ENCODE measurements around the gene GLB1L.

DNA sequence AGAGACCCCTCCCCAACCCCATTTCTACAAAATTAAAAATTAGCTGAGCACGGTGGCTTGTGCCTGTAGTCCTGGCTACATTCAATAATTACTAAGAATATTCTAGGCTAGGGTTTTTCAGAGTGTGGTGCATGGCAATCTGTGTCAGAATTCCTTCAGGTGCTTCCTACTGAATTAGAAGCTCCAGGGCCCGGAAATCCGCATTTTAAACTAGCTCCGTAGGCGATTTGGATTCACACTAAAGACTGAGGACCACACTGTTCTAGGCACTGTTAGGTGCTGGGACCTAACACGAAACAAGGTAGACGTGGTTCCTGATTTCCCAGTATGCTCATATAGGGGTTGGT is 39.3 kb downstream of the GLB1L start:
- no peak for TF ChIP-seq EZH2 (IDR thresholded peaks at IDR 0.05)
- TF ChIP-seq, protein P1, sequence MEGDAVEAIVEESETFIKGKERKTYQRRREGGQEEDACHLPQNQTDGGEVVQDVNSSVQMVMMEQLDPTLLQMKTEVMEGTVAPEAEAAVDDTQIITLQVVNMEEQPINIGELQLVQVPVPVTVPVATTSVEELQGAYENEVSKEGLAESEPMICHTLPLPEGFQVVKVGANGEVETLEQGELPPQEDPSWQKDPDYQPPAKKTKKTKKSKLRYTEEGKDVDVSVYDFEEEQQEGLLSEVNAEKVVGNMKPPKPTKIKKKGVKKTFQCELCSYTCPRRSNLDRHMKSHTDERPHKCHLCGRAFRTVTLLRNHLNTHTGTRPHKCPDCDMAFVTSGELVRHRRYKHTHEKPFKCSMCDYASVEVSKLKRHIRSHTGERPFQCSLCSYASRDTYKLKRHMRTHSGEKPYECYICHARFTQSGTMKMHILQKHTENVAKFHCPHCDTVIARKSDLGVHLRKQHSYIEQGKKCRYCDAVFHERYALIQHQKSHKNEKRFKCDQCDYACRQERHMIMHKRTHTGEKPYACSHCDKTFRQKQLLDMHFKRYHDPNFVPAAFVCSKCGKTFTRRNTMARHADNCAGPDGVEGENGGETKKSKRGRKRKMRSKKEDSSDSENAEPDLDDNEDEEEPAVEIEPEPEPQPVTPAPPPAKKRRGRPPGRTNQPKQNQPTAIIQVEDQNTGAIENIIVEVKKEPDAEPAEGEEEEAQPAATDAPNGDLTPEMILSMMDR (IDR thresholded peaks at IDR 0.05) = no peak
